HG03342 (cell line): ENCODE results near the gene HSF5.
"Not testable (repeated sequence)": the region's sequence is repeated elsewhere in the genome, so short reads cannot be mapped to it uniquely, and the experiment has no call there.

Experiments used
- ATAC-seq: cut with Tn5 transposase; IDR thresholded peaks from one replicate; pipeline ENCODE4 v1.9.1; 2021; ENCODE audit warnings: mild to moderate bottlenecking, moderate library complexity; ENCODE audit not compliant: unreplicated experiment

Gene HSF5

DNA sequence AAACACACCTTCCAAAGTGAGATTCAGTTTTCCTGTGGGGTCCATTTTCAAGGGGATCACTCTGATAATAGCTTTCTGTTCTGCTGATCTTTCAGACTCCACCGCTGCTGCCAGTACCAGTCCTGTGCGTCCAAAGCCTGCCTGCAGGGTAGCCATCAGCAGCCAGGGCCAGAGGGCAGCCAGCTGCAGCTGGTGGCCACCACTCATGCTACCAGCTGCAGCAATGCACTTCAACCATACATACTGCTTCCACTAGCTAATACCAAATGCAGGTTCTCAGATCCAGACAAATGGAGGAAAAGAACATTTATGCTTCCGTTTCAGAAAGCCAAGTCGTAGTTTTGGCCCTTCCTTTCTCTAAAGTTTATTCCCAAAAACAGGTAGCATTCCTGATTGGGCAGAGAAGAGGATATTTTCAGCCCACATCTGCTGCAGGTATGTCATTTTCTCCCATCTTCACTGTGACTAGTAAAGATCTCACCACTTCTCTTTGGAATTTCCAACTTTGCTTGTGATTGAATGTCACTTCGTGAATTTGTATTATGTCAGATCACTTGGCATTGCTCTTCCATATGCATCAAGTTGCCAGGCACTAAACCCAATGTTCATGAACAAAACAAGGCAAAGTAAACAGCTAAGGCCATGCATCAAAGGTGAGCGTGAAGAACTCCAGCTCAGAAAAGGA lies 72.7 kb downstream of the HSF5 start:
- no peak for ATAC-seq

DNA sequence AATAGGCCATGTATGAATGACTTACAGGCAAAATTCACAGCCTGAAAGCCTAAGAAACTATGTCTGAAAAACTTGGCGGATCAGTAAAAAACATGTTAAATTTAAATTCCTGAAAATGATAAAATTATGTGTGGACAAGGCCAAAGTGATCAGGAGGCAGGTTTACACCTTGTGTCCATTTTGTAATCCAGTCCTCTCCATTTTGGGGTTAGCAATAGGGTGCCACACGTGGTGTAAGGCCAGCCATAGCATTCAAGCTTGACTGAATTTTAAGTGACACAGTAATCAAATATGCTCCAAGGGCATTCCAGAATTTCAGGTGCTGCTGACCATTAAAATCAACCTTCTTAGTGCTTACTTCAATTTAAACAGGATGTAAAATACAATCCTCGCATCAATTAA lies 73.6 kb downstream of the HSF5 start:
- ATAC-seq = no peak

DNA sequence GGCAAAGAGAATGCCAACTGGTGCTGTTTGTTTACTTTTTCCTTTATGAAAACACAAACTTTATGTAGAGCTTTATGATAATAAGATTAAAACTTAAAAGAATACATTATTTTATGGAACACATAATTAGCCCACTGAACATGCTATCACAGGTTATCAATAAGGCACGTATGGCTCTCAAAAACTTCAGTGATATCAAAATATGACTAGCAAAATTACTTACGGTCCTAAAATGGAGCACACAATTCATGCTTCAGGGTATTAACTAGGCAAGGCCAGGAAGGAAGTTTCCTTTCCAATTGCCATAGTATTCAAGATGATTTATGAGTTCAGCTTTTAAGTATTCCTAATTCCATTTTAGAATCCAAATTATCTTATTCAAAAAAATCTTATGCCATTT lies 74.5 kb downstream of the HSF5 start:
- ATAC-seq = no peak

DNA sequence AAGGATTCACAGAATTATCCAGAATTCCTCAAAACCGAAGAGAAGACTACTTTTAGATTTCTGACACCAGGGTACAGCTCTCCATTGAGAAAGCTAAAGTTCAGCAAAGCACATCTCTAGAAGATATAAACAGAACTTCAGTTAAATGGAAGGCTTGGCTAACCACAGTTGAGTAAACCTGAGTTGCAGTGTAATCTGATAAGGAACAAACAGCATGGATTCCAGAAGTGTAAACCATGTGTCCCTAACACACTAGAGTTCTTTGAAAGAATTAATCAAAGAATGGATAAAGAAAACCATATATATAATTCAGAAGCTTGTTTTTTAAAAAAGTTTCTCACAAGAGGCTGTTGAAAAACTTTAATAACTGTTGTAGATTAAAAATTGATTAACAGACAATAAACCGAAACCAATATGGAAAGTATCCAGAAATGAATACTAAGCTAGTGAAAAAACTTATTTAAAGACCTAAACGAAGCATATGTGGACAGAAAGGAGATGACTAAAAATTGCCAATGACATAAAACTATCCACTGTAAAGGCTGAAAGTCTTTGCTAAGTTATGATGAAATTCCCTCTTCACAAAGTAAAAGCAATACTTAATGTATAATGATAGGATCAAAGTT lies 75.1 kb downstream of the HSF5 start:
- ATAC-seq = no peak

DNA sequence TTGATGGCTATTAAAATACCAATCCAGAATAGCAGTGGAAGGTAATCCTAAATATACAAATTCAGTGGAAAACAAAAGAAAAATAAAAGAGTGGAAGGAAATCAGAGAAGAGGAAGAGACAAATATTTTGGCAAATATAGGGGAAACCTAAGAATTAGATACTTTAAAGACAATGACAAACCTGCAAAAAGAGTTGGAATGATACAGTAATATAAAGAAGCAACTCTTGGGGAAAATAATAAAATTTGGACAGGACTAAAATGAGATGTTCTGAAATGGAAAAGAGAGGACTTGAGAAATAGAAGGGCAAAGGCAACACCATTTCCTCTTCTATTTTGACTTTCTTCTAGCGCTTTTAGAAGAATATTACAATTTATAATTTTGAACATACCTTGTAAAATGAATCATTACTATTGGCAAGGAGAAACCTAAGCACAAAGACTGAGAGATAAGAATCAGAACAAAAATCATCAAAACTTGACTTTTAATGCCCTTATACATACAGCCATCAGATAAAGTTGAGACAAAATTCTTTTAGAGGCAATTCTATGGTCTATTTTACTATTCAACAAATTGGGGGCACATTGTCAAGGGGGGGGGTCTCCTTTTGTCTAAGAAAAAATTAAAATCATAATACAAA lies 76.0 kb downstream of the HSF5 start:
- no peak for ATAC-seq

DNA sequence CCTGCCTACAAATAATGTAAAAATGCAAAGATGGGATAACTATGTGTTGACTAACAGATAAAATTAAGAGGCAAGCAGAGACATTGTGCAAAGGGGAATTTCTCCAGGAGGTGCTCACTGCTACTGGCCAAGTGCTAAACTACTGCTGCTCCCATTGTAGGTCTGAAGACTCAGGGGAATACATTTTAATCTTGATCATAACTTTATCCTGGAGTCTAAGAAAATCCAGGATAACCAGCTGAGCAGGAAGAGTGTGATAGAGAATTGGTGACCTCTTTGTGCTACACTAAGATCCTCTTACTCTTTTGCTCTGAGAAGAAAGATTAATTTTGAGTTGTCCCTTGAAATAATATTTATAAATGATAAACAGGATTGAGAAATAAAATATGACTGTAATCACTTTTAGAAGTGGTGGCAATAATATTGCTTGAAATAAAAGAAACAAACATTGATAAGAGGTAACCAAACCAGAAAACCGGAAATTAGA lies 76.8 kb downstream of the HSF5 start:
- ATAC-seq = no peak

DNA sequence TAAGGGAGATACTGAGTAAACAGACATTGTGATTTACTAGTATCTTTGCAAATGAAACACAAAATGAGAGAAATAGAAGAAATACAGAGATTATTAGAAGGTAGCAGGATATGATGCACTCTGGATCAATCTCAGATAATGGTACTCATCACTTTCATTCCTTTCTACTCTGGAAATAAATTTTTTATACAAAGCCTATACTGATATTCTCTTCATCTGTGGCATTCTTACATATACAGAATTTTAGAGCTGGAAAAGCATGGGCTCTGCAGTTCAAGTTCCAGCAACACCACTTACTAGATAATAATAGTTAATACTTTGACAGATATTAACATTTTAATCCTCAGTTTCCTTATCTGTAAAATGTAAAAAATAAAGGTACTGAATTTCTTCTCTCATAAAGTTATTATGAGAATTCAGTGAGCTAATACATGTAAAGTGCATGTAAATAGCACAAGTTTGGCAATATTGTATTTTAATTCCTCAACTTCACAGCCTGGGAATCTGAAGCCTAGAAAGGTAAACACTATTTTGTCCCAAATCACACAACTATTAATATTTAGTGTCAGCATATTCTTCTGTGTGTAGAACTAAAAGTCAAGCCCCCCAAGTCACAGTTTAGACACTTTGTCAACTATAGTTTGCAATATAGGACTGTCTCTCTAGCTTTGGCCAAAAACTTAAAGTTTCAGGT lies 77.3 kb downstream of the HSF5 start:
- no peak for ATAC-seq

DNA sequence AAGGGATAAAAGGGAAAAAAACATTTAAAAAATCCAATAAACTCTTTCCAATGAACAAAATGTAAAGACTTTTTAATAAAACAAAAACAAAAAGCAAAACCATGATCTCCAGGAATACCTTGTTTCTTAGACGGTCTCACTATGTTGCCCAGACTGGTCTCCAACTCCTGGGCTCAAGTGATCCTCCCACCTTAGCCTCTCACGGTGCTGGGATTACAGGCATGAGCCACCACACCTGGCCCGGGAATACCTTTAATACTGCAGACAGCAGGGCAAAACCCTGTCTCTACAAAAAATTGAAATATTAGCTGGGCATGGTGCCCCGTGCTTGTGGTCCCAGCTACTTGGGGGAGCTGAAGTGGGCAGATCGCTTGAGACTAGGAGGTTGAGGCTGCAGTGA lies 78.8 kb downstream of the HSF5 start:
- ATAC-seq = no peak

DNA sequence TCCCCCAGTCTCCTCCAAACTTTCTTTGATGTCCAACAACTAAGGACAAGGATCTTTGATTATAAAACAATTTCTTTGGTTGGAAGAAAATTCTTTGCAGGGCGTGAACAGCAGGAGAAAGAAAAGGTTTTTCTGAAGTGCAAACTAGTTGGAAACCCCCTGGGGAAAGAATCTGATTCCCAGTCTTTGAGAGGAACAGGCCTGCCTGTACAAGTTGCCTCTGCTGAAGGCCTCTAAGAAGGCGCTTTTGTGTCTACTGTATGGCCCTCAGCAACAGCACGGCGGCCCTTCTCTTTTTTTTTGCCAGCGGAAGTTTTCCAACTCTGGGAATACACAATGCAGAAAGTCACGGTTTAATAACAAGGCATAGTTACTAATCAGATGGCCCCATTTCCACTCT lies 84.9 kb downstream of the HSF5 start:
- no peak for ATAC-seq

DNA sequence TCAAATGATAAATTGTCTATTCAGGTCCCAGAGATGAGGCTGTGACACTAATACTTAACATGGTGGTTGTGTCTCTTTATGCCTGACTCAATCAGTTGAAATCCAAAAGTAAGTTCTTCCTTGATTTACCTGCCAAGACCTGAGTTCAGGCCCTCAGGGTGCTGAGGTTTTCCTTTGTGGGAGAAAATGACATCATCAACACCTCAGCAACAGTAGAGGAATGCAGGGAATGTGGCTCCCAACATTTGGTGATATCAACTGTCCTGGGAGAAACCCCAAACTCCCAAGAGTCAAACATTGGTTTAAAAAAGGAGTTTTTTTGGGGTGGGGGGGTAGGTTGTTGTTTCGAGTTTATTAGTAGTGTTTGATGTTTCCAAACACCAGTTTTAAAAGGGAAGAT lies 85.5 kb downstream of the HSF5 start:
- no peak for ATAC-seq

DNA sequence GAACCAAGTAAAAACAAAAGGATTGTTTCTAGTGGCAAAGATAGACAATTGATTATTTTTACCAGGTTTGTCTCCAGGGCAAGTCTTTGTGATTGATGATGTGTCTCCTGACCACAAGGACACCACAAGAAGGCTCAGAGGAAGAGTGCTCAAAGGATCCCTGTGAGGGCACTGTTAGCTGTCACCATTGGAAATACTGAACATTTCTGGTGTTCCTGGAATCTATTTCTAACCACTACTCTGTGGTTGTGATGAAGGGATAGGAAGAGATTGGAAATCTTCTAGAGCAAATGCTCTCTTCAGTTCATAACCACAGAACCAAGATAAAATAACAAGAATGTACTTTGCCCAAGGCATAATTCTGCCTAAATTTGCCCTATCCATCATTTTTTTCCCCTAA lies 86.2 kb downstream of the HSF5 start:
- no peak for ATAC-seq

DNA sequence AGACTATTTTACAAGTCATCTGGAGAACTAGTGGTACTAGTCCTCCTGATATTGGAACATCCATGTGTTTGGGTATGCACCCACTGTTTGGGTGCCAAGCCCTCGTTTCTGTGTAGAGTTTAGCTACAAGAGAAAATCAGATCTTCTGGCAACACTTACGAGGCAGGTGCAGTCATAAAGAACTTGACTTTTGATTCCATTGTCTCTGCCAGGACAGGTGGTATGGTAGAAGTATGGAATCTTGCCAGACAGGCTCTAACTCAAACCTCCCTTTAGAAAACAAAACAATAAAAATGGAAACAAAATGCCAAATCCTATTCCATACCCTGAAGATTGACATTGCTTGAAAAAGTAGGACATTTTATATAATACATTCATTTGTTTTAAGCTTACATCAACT lies 86.9 kb downstream of the HSF5 start:
- ATAC-seq = no peak

DNA sequence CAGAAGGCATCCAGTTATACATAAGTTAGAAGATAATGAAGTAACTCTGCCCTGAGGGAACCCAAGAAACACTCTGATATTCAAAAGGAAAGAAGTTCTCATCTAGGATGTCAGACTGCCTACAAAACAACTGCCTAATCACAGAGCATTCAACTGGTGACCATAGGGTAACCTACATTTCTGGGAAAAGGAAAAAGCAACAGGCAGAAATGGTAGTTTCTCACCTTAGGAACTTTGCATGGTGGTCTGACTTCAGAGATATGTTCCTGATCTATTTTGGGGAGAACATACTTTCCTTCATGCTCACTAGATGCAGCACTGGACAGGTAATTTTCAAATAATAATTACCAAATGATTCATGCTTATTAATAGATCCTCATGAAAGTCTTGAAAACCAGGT lies 87.4 kb downstream of the HSF5 start:
- no peak for ATAC-seq

DNA sequence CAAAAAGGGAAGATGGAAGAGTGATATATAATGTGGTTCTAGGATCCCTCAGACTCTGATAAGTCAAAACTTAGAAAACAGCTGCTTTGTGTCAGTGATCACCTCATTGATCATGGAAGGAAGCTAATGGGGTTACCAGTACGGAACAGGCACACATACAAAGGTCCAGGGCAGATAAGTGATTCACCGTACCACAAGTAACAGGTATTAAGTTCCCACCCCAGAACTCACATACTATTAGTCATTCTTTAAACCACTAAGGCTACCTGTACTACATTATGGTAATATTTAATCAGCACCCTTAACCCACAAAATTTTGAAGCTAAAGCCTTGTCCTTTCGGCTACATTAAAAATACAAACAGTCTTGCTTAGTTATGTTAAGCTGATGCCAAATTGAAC lies 88.2 kb downstream of the HSF5 start:
- no peak for ATAC-seq

DNA sequence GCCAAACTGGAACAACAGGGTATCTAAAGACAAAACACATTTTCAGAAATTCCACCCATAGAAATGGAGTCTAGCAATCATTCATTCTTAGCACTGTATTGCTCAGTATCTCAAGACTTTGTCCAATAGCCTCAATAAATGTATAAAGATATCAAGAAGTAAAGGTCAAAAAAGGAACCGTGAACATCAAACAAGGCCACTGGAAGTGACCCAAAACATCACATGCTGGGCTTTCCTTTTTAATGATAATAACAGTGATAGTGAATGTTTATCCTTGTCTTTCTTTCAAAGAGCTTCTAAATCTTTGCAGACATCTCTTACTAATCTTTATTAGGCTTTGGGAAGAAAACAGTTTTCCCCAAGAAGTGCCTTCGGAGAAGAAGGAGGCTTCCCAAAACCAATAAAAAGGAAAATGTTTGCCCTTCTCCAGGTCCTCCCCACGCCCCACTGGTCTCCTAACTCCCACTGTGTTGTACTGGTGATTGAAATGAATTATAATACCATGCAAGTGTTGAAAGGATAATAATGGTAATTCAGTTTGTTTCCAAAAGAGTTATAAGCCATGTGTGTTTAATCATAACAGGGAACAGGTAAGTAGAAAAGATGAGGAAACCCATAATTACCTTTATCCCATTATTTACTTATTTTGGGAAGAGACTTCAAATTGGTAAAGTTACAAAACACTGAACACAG lies 89.5 kb downstream of the HSF5 start:
- ATAC-seq = no peak

DNA sequence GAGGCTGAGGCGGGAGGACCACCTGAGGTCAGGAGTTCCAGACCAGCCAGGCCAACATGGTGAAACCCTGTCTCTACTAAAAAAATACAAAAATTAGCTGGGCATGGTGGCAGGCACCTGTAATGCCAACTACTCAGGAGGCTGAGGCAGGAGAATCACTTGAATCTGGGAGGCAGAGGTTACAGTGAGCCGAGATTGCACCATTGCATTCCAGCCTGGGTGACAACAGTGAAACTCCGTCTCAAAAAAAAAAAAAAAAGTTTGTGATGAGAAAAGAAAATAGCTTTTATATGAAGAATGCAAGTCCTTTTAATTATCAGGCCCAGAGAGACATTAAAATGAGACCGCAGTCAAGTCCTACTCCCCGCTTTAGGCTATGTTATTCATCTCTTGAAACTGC lies 90.8 kb downstream of the HSF5 start:
- not testable (repeated sequence) for ATAC-seq

DNA sequence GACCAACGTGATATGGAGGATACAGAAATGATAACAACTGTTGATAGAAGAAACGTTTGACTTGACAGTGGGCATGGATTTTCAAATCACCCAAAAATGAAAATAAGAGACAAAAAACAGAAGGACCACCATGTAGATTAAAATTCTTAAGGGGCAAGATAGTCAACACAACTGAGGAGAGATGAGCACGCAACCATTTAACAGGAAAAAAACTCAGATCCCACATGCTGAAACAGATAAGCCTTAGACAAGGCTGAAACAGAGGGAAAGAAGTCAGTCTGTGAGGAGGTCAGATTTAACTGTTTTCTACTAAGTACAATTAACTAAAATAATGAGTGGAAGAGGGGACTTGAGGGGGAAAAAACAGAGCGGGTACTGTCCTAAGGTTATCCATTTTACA lies 92.0 kb downstream of the HSF5 start:
- ATAC-seq = no peak

DNA sequence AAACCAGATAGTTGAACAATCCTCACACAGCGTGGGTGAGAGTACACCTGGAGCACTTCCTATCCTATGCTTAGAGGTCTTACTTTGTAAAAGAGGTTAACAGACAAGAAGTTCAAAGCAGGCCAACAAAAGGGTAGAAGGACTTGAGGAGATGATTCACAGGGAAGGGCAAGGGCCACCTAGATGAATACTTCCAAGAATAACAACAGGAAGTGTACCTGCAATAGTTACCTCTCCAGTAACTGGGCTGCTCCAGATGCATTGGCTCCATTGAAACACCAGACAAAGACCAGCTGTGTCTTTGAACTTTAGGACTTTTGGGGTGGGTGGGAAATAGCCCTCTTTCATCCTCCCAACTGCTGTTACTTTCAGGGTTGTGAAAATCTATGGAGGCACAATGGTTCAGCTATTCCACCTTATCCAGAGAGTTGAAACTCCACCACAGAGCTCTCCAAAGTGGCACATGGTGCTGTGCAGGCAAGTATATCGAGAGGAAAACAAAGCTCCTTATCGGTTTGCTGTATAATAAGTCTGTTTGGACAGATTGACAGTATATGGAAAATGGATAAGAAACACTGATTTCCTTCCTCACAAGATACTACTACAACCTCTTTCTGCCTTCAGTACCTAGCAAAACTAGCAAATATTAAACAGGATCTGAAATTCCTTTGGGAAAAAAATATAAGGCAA lies 93.5 kb downstream of the HSF5 start:
- ATAC-seq = no peak

DNA sequence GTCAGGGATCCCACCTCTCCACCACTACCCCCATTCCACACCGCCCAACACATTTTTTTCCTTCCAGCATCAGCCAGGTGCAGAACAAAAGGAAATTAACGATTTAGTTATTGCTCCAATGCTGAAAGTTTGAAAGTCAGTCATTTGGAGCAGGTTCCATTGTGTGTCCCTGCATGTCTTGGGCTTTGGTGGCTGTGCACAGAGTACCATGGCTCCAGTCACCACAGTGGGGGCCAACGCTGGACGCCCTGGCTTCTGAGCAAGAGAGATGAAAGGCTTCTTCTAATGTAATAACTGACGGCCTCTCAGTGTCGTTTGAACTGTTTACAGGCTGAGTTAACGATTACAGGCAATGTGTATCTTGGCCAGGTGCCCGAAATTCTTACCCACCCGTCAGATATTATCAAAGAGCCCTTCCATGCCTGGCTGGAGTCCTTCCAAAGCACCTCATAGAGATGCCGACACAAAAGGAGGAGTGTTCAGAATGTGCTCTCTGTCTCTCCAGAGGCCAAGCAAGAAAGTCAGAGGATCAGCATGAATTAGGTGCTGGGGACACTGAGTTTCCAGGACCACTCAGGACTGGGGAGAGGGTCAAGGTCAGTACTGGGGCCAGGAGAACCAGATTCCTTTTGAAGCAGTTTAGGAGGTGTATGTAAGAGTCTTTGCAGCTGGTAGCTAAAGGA lies 96.8 kb downstream of the HSF5 start:
- ATAC-seq = no peak

DNA sequence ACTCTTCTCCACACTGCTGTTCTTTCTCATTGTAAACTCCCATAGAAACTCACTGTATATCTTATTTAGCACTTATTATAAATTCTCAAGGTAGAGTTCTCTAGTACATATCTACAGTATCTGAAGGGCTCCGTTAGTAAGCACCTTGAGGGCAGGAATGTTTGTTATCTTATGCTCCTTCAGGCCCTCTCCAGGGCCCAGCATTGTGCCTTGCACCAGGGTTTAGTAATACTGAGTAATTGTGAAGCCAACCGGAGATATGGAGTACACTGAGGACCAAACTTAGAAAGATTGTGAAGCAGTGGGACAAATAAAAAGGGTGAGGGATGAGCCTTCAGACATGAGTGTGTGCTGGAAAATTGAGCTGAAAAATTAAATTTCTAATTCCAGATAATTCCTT lies 97.3 kb downstream of the HSF5 start:
- ATAC-seq = no peak
